ENCODE data around the gene SLC12A5. TPM values are rescaled to one million over a fixed set of nuclear protein-coding genes. Genes with fewer than 3 reads are reported as not detected.

Gene SLC12A5
- total and polyA plus RNA-seq, 9 of the 15 experiments (the other 6 are each of a cell fraction or from before 2014, with no cell fraction given): 0.36 to 7.5 (median 2.1) TPM

GRCh38 chr20:46056970-46057855 is 28.2 kb downstream of the SLC12A5 start (continued):
- TF ChIP-seq REST (IDR thresholded peaks at IDR 0.05; ENCODE audit: borderline replicate concordance) (peak; percentile 97), REST (CRISPR knock-in tag; IDR thresholded peaks at IDR 0.05; ENCODE audit: low read depth) (peak; percentile 93), ATF3 (IDR thresholded peaks at IDR 0.05) (no peak), ATF3 (CRISPR knock-in tag; conservative IDR thresholded peaks at IDR 0.05) (no peak), NFXL1 (CRISPR knock-in tag; IDR thresholded peaks at IDR 0.05) (no peak), LCOR (CRISPR knock-in tag; IDR thresholded peaks at IDR 0.05) (no peak), GTF2A2 (tag; IDR thresholded peaks at IDR 0.05) (no peak), ZBTB1 (CRISPR knock-in tag; IDR thresholded peaks at IDR 0.05; ENCODE audit: borderline replicate concordance, low read depth) (no peak), MED1 (CRISPR knock-in tag; IDR thresholded peaks at IDR 0.05; ENCODE audit: borderline replicate concordance) (no peak), FOXJ2 (tag; IDR thresholded peaks at IDR 0.05) (no peak), KAT8 (IDR thresholded peaks at IDR 0.05; ENCODE audit: low read depth) (no peak), ZNF408 (CRISPR knock-in tag; IDR thresholded peaks at IDR 0.05; ENCODE audit: low read depth) (no peak), ZNF431 (CRISPR knock-in tag; IDR thresholded peaks at IDR 0.05) (no peak), ZBTB7A (IDR thresholded peaks at IDR 0.05; ENCODE audit: borderline replicate concordance, control insufficient read depth, low read depth, low read length) (peak; percentile 26; the same call in 1 of the 2 replicates), SIX5 (IDR thresholded peaks at IDR 0.05; ENCODE audit: borderline replicate concordance in 1 of 2, insufficient read depth in 1 of 2, low read depth in 1 of 2, low read length in 2 of 2) (no peak), STAG1 (CRISPR knock-in tag; IDR thresholded peaks at IDR 0.05; ENCODE audit: borderline replicate concordance) (no peak), ZNF311 (CRISPR knock-in tag; IDR thresholded peaks at IDR 0.05) (no peak)

Measured in K562 (cell line).